Liver (tissue), 9 donors: ENCODE data around the gene ATG2B. TPM values are rescaled to one million over a fixed set of nuclear protein-coding genes. Genes with fewer than 3 reads are reported as not detected.

Experiments used
- DNase-seq: peaks from one replicate; pipeline ENCODE4 v3.0.0-alpha.2; 2017; ENCODE audit warnings: low spot score
- H3K27ac ChIP-seq, 2 donors: one replicate each; pipeline ENCODE4 v1.7.0; 2013; ENCODE audit warnings: inconsistent platforms in 2 of 2, low read length in 2 of 2, control low read depth in 1 of 2, low read depth in 1 of 2, mild to moderate bottlenecking in 1 of 2
- H3K27me3 ChIP-seq, 4 donors: one replicate each; pipeline versions ENCODE4 v1.6.1 to v1.7.0; 2013; ENCODE audit warnings: low read length in 3 of 4, inconsistent platforms in 1 of 4, mild to moderate bottlenecking in 1 of 4, moderate library complexity in 1 of 4; ENCODE audit not compliant: control insufficient read depth in 4 of 4, insufficient read depth in 4 of 4
- H3K36me3 ChIP-seq, 4 donors: one replicate each; pipeline versions ENCODE4 v1.6.1 to v1.7.0; 2013; ENCODE audit warnings: low read length in 3 of 4, mild to moderate bottlenecking in 3 of 4, low read depth in 1 of 4, moderate library complexity in 1 of 4; ENCODE audit not compliant: control insufficient read depth in 4 of 4, insufficient read depth in 3 of 4
- H3K4me1 ChIP-seq, 4 donors: one replicate each; pipeline versions ENCODE4 v1.6.1 to v1.7.0; 2013; ENCODE audit warnings: low read length in 3 of 4, mild to moderate bottlenecking in 3 of 4, moderate library complexity in 1 of 4; ENCODE audit not compliant: control insufficient read depth in 4 of 4, insufficient read depth in 4 of 4
- H3K4me3 ChIP-seq, 3 donors: one replicate each; pipeline versions ENCODE4 v1.6.1 to v1.7.0; 2013; ENCODE audit warnings: low read length in 3 of 3, control low read depth in 1 of 3, low read depth in 1 of 3, mild to moderate bottlenecking in 1 of 3
- H3K9ac ChIP-seq, 2 donors: one replicate each; pipeline ENCODE4 v1.7.0; 2013; ENCODE audit warnings: low read length in 2 of 2, mild to moderate bottlenecking in 2 of 2, moderate library complexity in 2 of 2, control low read depth in 1 of 2, low read depth in 1 of 2
- H3K9me3 ChIP-seq, 4 donors: one replicate each; pipeline versions ENCODE4 v1.6.1 to v1.7.0; 2013; ENCODE audit warnings: low read length in 3 of 4; ENCODE audit not compliant: control insufficient read depth in 4 of 4
- ATF3 ChIP-seq: IDR thresholded peaks from 2 replicates; pipeline ENCODE4 v1.6.1; 2016; ENCODE audit warnings: antibody characterized with exemption
- EGR1 ChIP-seq, 2 donors: IDR thresholded peaks; 2 replicates each; pipeline ENCODE4 v1.6.1; 2016 to 2018; ENCODE audit warnings: antibody characterized with exemption in 2 of 2, low read depth in 2 of 2
- FOXA1 ChIP-seq: IDR thresholded peaks from 2 replicates; pipeline ENCODE4 v1.6.1; 2016; ENCODE audit warnings: antibody characterized with exemption
- FOXA2 ChIP-seq: IDR thresholded peaks from 2 replicates; pipeline ENCODE4 v1.6.1; 2016; ENCODE audit warnings: antibody characterized with exemption
- GABPA ChIP-seq, 2 donors: IDR thresholded peaks in 1 of 2; conservative IDR thresholded peaks in 1 of 2; 2 replicates each; pipeline ENCODE4 v1.6.1; 2016; ENCODE audit warnings: antibody characterized with exemption in 2 of 2, mild to moderate bottlenecking in 1 of 2, moderate library complexity in 1 of 2
- HNF4A ChIP-seq, 2 donors: conservative IDR thresholded peaks; 2 replicates each; pipeline ENCODE4 v1.6.1; 2016; ENCODE audit warnings: antibody characterized with exemption in 2 of 2, mild to moderate bottlenecking in 2 of 2
- HNF4G ChIP-seq: IDR thresholded peaks from 2 replicates; pipeline ENCODE4 v1.6.1; 2016; ENCODE audit warnings: antibody characterized with exemption
- JUND ChIP-seq, 2 donors: IDR thresholded peaks; 2 replicates each; pipeline ENCODE4 v1.6.1; 2016; ENCODE audit warnings: antibody characterized with exemption in 2 of 2
- MAX ChIP-seq: IDR thresholded peaks from 2 replicates; pipeline ENCODE4 v1.6.1; 2016; ENCODE audit warnings: antibody characterized with exemption
- NR2F2 ChIP-seq: IDR thresholded peaks from 2 replicates; pipeline ENCODE4 v1.6.1; 2016; ENCODE audit warnings: antibody characterized with exemption
- RAD21 ChIP-seq, 2 donors: IDR thresholded peaks; 2 replicates each; pipeline ENCODE4 v1.6.1; 2016; ENCODE audit warnings: antibody characterized with exemption in 2 of 2, mild to moderate bottlenecking in 2 of 2
- REST ChIP-seq: IDR thresholded peaks from 2 replicates; pipeline ENCODE4 v1.6.1; 2016; ENCODE audit warnings: antibody characterized with exemption, mild to moderate bottlenecking
- RXRA ChIP-seq, 2 donors: IDR thresholded peaks; 2 replicates each; pipeline ENCODE4 v1.6.1; 2017 to 2018; ENCODE audit warnings: antibody characterized with exemption in 2 of 2, mild to moderate bottlenecking in 1 of 2
- SP1 ChIP-seq: IDR thresholded peaks from 2 replicates; pipeline ENCODE4 v1.6.1; 2018; ENCODE audit warnings: antibody characterized with exemption, mild to moderate bottlenecking
- TAF1 ChIP-seq: conservative IDR thresholded peaks from 2 replicates; pipeline ENCODE4 v1.6.1; 2016; ENCODE audit warnings: antibody characterized with exemption, mild to moderate bottlenecking
- YY1 ChIP-seq: IDR thresholded peaks from 2 replicates; pipeline ENCODE4 v1.6.1; 2016; ENCODE audit warnings: antibody characterized with exemption, mild to moderate bottlenecking
- ZBTB33 ChIP-seq: IDR thresholded peaks from 2 replicates; pipeline ENCODE4 v1.6.1; 2016; ENCODE audit warnings: antibody characterized with exemption
- WGBS: extraction: QIAGEN DNeasy Blood & Tissue Kit; methylation state at CpG from one replicate; pipeline ENCODE4 v1.1.7; 2013; 5-methylcytosine and 5-hydroxymethylcytosine counted together
- polyA plus RNA-seq, 2 donors: library from polyadenylated mRNA; stranded (reverse) in 1 of 2; unstranded in 1 of 2; fragments of 200-250 nt in 1 of 2; fragments of >200 nt in 1 of 2; fragmentation: Nextera tagmentation in 1 of 2; extraction: Ambion mirVana in 1 of 2; gene quantifications; one replicate each; pipeline versions ENCODE4 v1.2.1 to v1.2.3, GENCODE V29; 2013 to 2015
- total RNA-seq, 2 donors: library from RNA; depleted of rRNA; stranded (reverse); fragments of >200 nt; gene quantifications; one replicate each; pipeline ENCODE4 v1.2.3, GENCODE V29; 2014
- TF ChIP-seq, protein P1 (sequence below): fragments of 150-350 bp; IDR thresholded peaks from 2 replicates; pipeline ENCODE4 v1.5.1; 2017; ENCODE audit warnings: improper control_type of control experiment, low read depth, low read length; ENCODE audit not compliant: missing input control
- donor health status: healthy.
- donor health status: healthy.
- donor health status: healthy.
- donor health status: healthy.
- donor health status: healthy.

The ATG2B gene
- total and polyA plus RNA-seq, 4 donors: 4.7 to 36.0 (median 20.5) TPM

DNA sequence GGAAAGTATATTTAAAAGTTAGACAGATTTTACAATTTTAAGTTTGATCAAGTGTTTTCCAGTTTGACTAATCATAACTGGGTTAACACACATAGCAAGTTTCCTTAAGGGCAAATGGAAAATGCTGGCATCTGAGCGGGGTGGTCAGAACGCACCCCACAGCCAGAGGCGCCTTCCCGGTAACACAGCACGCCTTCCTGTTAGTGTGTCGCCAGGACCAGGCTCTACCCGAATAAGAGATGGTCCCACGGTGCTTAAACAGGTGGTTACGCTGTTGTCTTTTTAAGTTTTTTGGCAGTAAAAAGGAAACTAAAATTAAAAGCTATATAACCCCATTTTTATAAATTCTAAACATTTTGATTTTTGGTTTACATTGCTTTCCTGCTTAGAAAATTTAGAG, 79.1 kb downstream of the ATG2B start:
- Histone ChIP-seq H3K27ac (peak overlapping the region; percentile 79 to 87), H3K4me3 (peak overlapping the region in 1 of 3 donors; percentile 15), H3K4me1 (peaks cover 5 to 45% (median 37%) of the 10 kb centered on the region in 4 donors), H3K36me3 (peaks cover 0 to 7% (median 4%) of the 10 kb centered on the region in 4 donors), H3K9ac (peak overlapping the region; percentile 47 to 49), H3K27me3 (no peaks in the 10 kb centered on the region), H3K9me3 (no peaks in the 10 kb centered on the region)
- no peak for TF ChIP-seq RAD21 (IDR thresholded peaks at IDR 0.05)
- DNase-seq: no peak
- 50% methylated on average over 9 of the region's 9 CpGs for WGBS

DNA sequence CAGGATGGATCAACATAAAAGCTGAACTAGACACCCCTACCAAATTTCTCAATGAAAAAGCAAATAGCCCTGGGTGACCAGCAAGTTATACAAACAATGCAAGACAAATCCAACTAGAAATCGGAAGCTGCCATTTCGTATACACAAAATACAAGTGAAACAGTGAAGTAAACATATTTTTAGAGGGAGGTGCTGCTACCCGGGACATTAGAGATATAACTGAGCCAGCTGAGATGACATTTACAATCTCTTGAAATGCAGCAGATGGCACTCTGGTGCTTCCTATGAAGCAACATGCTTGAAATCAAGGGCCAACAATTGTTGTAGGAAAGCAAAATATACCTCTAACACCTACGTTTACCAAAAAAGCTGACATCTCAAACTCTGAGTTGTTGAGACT, 81.7 kb downstream of the ATG2B start:
- Histone ChIP-seq H3K4me3 (no peak overlapping the region), H3K9ac (peak overlapping the region in 1 of 2 donors; percentile 8), H3K9me3 (peaks cover 0 to 6% (median 3%) of the 10 kb centered on the region in 4 donors), H3K27me3 (no peaks in the 10 kb centered on the region), H3K27ac (peak overlapping the region; percentile 79 to 87), H3K36me3 (peaks cover 0 to 3% (median under 1%) of the 10 kb centered on the region in 4 donors), H3K4me1 (peaks cover 5 to 45% (median 37%) of the 10 kb centered on the region in 4 donors)
- DNase-seq: no peak
- WGBS: 25% methylated on average over 4 of the region's 4 CpGs
- TF ChIP-seq EGR1 (IDR thresholded peaks at IDR 0.05; ENCODE audit: low read depth in 2 of 2): no peak
- TF ChIP-seq HNF4A (conservative IDR thresholded peaks at IDR 0.05): peak; percentile 38 to 51
- peak; percentile 73 for TF ChIP-seq YY1
- TF ChIP-seq NR2F2: no peak
- peak; percentile 81 to 83 for TF ChIP-seq RAD21 (IDR thresholded peaks at IDR 0.05)
- no peak for TF ChIP-seq TAF1
- TF ChIP-seq RXRA (IDR thresholded peaks at IDR 0.05): peak; percentile 54 to 78
- peak; percentile 40 for TF ChIP-seq ZBTB33
- peak in 1 of 2 donors; percentile 57 for TF ChIP-seq GABPA (IDR thresholded peaks at IDR 0.05 in 1 of 2, conservative IDR thresholded peaks at IDR 0.05 in 1 of 2)
- no peak for TF ChIP-seq REST
- peak; percentile 30 for TF ChIP-seq MAX
- TF ChIP-seq JUND (IDR thresholded peaks at IDR 0.05): peak; percentile 32 to 33
- peak; percentile 38 for TF ChIP-seq FOXA2
- no peak for TF ChIP-seq HNF4G
- TF ChIP-seq, protein P1, sequence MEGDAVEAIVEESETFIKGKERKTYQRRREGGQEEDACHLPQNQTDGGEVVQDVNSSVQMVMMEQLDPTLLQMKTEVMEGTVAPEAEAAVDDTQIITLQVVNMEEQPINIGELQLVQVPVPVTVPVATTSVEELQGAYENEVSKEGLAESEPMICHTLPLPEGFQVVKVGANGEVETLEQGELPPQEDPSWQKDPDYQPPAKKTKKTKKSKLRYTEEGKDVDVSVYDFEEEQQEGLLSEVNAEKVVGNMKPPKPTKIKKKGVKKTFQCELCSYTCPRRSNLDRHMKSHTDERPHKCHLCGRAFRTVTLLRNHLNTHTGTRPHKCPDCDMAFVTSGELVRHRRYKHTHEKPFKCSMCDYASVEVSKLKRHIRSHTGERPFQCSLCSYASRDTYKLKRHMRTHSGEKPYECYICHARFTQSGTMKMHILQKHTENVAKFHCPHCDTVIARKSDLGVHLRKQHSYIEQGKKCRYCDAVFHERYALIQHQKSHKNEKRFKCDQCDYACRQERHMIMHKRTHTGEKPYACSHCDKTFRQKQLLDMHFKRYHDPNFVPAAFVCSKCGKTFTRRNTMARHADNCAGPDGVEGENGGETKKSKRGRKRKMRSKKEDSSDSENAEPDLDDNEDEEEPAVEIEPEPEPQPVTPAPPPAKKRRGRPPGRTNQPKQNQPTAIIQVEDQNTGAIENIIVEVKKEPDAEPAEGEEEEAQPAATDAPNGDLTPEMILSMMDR: peak; percentile 36
- peak; percentile 59 for TF ChIP-seq SP1
- no peak for TF ChIP-seq FOXA1
- TF ChIP-seq ATF3: no peak
